Activated CD4-positive, CD25-positive, alpha-beta regulatory T cell treated with anti-CD3 and anti-CD28 coated beads, Interleukin-2, amount 50 U/mL, for 24 hours (primary cell): ENCODE measurements around the gene C1orf35.
A peak's percentile ranks its signal among the peaks of the same experiment; 100 is the strongest.
"Not testable (repeated sequence)": the region's sequence is repeated elsewhere in the genome, so short reads cannot be mapped to it uniquely, and the experiment has no call there.

Experiments
- ATAC-seq, 2 donors: fragments of 150-1000 bp; cut with Tn5 transposase; one replicate each; pipeline ENCODE4 v1.10.0; 2021; ENCODE audit warnings: mild to moderate bottlenecking in 1 of 2, moderate library complexity in 1 of 2

Gene C1orf35

GRCh38 chr1:228142155-228142691 lies 39.1 kb upstream of the C1orf35 start:
- ATAC-seq: no peak

DNA sequence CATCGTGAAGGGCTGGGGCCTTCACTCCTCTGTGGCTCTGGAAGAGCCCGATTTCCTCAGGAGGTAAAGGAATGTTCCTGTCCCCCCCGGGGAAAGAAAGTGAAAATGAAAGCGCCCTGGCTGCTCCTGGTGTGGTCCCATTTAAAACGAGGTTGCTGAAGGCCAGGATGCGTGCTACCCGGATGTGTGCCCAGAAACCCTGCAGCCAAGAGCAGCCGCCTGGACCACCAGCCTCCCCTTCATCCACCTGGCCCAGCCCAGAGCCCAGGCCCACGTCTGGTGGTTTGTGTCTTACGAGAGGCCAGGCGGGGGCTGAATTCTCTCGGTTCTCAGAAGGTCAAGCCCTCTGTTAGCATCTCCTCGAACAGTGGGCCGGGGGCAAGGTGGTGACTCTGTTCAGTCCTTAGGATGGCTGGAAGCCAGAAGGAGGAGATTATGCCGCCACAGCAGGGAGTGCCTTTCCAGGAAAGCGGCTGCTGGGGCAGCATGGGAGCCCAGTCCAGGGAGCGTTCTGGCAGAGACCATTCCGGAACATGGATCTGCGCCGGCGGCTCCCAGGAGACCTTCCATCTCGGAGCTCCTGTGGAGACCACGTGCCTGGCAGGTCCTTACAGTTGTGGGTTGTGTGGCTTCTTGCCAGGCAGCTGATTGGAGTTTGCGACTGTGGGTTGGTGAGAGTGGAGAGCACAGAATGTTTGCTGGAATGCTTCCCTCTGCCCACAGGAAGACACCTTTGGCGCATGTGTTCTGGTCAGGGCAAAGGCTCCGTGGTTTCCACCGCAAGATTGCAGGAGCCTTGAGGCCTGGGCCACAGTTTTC lies 38.3 kb upstream of the C1orf35 start:
- no peak for ATAC-seq

DNA sequence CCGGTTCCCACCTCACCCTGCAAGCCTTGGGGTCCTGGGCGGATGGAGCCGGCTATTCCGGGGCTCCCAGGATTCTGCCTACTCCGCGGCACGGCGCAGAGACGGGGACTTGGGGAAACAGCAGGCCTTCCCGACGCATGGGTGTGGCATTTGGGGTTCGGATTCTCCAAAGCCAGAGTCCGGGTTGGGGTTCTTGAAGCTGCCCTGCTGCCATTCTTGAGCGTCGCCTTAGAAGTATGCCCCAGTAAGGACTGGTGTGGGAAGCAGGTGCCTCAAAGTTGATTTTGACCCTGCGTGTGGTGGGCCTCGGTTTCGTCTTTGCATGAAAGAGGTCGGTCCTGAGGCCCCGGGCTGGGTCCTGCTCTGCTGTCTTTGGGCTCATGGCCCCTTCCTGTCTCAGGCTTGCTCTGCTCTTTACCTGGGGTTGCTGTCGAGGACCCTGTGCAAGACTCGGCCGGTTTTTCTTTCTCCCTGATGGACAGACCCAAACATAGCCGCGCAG lies 37.6 kb upstream of the C1orf35 start:
- ATAC-seq: no peak

DNA sequence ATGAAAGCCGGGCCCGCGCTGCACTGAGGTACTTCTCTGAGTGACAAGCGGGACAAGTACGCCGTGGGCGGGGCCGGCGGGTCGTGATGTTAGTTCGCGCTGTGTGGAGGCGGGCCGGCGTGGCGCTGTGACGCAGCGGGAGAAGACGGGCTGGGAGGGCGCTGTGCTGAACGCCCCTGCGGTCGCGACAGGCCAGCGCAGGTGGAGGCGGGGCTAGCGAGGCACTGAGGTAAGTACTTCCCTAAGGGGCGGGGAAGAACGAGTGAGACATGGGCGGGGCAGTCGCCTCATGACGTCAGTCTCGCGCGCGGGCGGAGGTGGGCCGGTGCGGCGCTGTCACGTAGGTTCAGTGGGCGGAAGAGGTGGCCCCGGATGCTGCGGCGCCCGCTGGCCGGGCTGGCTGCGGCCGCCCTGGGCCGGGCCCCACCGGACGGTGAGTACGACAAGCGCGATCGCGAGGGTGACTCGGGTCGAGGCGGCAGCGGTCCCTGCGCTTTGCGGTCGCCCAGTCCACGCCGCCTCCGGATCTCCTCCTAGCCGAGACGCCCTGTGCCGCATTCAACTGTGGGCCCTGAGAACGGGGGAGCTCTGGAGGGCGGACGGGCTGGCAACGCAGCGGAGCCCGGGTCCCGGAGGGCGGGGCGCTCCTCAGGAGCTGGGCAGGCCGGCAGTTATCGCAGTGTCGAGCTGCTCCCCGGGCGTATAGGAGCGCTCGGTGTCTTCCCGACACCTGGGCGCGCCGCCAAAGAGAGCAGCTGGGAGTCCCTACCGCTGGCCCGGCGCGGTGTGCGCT lies 37.0 kb upstream of the C1orf35 start, which contains the start of gene GUK1:
Gene GUK1 (plus strand): TSS at position 349 of the 793 bp plus-strand sequence. CDS start 24 bp downstream, at position 373.
- peak; percentile 90 to 93 for ATAC-seq

DNA sequence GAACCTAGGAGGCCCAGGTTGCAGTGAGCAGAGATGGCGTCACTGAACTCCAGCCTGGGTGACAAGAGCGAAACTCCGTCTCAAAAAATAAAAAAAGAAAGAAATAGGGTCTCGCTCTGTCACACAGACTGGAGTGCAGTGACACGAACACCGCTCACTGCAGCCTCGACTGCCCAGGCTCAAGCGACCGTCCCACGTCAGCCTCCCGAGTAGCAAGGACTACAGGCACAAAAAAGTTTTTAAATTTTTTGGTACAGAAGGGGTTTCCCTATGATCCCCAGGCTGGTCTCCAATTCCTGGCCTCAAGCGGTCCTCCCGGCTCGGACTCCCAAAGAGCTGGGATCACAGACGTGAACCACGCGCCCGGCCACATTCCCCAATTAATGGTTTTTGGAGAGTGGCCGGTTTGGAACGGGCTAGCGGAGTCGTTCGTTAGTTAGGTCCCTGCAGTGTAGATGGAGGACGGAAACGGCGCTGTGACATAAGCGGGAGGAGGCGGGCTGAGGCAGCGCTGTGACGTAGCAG lies 36.3 kb upstream of the C1orf35 start:
- ATAC-seq: no peak

DNA sequence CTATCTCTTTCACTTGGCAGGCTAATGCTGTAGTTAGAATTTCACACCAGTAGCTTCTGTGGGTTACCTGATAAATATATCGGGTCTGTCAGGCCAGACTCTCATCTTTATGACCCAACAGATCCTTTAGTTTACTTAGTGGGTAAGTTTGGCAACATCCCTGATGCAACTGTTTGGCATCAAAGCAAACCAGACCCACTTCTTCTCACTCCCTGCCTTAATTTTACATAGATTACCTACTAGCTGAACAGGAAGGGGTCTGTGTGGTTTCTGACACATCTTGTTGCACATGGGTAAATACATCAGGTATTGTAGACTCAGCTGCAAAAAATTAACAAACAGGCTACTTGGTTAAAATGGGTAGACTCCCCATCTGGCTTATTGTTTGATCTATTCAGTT lies 33.8 kb upstream of the C1orf35 start:
- no peak for ATAC-seq

GRCh38 chr1:228134591-228134990 lies 31.5 kb upstream of the C1orf35 start:
- ATAC-seq: no peak

- ATAC-seq: no peak
Measured at GRCh38 chr1:228131766-228132165, 28.6 kb upstream of the C1orf35 start.

DNA sequence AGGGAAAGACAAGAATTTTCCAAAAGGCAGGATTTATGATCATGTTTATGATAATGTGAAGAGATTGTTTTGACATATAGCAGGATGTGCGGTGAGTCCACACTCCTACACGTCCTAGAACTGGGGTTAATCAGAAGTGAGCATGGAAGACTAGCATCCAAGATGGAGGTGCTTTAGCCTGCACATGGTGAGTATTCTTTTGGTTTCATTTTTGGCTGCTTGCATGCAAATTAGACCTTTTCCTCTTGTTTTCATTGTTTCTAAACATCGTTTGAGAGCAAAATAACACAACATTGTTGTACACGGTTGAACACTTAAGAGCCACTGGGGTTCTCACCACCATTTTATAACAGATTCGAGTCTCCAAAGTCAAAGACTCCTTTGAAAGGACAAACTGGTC lies 22.1 kb upstream of the C1orf35 start:
- no peak for ATAC-seq

- ATAC-seq: no peak
Measured at GRCh38 chr1:228123505-228123904, 20.4 kb upstream of the C1orf35 start.

DNA sequence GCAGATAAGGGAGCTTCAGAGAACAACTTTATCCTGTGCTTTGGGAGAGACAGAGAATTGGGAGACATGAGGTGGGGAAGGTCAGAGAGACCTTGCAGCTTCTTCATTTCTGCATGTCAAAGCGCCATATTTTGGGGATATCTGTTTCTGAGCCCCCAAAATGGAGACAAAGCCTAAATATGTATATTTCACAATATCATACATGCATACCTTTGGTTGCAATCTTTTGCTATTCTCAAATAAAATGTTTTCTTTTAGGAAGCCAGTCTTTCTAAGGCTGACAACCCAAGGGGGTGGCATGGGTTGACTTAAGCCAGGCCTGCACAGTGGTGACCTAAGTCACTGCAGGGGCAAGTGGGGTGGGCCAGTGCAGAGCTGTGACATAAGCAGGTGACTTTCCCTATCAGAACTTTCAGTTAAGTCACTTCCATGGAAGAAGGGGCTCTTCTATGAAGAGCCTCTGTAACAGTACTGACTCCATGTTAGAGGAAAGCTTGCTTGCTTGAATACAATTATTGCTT lies 19.9 kb upstream of the C1orf35 start:
- ATAC-seq: no peak

- ATAC-seq: peak; percentile 25 to 36
Measured at GRCh38 chr1:228120857-228121489, 17.8 kb upstream of the C1orf35 start.

- ATAC-seq: no peak
Measured at GRCh38 chr1:228120351-228120750, 17.2 kb upstream of the C1orf35 start.

DNA sequence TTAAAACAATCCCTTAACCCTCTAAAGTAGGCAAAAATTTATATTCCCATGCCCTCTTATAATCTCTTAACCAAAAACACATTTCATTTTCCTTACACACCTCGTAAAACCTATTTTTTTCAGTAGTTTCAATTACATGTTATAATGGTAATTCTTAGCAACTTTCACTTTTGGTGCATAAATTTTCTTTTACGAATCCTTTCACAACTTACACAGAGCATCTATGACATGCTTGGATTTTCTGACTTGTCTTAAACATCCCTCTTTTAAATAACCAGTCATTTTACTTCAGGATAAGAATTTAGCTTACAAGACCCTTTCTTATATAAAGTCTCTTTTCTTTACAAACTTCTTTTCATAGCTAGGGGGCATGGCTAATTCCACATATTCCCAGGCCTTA lies 14.9 kb upstream of the C1orf35 start:
- no peak for ATAC-seq

DNA sequence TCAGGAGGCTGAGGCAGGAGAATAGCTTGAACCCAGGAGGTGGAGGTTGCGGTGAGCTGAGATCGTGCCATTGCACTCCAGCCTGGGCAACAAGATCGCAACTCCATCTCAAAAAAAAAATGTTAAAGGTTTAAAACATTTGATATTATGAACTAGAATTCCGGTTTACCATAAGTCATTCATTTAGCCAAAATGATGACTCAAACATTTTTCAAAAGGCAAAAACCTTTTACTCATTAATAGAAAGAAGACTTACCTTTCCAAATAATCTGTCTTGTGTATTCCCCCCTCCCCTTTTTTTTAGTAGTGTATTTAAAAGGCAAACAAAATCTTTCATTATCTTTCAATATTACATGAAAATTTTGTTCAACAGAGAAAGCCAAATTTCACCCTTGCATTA lies 14.2 kb upstream of the C1orf35 start:
- no peak for ATAC-seq

DNA sequence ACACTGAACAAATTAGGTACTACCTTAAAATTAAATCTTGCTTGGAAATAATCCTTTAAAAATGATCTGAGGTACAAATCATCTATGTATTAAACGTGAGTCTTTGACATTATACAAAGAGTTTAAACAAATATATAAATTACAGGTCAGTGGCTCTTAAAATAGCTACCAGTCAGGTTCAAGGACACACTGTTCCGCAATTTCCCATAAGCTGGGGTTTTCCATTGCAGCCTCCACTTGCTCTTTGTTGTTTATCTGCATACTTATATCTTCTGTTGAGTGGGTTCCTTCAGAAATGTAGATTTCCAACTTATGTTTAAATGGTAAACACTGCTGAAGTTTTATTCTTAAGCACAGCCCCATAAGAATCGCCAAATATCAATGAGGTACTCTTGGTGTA lies 11.7 kb upstream of the C1orf35 start:
- ATAC-seq: no peak

- ATAC-seq: no peak
Measured at GRCh38 chr1:228112617-228113016, 9.5 kb upstream of the C1orf35 start.

GRCh38 chr1:228112167-228112566 lies 9.0 kb upstream of the C1orf35 start:
- ATAC-seq: no peak

DNA sequence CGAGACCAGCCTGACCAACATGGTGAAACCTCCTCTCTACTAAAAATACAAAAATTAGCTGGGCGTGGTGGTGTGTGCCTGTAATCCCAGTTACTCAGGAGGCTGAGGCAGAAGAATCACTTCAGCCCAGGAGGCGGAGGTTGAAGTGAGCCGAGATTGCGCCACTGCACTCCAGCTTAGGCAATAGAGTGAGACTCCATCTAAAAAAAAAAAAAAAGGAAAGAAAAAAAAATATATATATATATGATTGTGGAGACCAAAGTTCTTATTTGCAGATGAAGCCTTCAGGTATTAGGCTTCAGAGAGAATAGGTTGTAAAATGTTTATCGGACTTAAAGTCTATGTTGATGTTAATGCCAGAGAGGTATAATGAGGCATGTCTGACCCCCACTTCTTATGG lies 8.2 kb upstream of the C1orf35 start:
- not testable (repeated sequence) for ATAC-seq

DNA sequence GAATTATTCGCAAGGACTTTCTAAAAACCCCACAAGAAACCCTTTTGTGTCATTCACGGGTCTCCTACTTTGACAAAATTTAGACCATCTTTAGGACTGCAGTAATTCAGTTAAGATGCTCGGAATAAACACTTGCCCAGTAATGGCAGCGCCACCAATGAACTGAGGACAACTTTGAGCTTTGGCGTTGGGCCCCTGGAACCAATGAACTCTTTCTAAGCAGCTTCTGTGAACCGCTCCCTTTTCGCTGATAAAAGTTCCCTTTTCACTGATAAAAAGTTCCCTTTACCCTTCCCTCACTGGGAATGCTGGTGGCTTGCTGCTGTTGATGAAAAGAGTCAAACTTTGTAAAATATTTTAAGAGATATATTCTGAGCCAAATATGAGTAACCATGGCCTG lies 7.4 kb upstream of the C1orf35 start:
- ATAC-seq: no peak

DNA sequence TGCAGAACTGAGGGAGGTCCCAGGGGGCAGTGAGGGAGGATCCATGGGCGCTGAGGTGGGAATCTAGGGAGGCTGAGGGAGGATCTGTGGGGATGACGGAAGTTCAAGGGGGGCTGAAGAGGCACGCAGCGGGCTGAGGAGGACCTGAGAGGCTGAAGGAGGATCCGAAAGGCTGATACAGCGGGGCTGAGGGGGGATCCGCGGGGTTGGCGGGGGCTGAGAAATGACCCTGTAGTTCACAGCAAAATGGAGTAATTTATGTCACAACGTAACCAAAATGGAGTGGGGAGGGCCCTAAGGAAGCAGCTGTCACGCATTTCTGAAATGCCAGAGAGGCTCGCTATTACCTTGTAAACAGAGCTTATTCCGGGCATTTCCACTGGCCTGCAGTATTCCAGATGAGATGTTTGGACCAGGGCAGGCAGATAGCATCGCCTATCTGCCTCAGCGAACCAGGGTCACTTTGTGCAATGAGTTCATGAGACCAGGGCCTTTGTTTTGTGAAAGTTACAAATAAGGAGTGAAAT lies 6.9 kb upstream of the C1orf35 start:
- no peak for ATAC-seq
